GM18909 (cell line): ENCODE measurements around the gene SLC25A41.

Experiments used
- ATAC-seq: cut with Tn5 transposase; IDR thresholded peaks from one replicate; pipeline ENCODE4 v1.9.1; 2021; ENCODE audit warnings: mild to moderate bottlenecking; ENCODE audit not compliant: unreplicated experiment, poor library complexity

Gene SLC25A41

GRCh38 chr19:6381030-6381750 is 52.4 kb downstream of the SLC25A41 start:
- ATAC-seq, result no peak

- ATAC-seq, result no peak
Observed at GRCh38 chr19:6379744-6380143, 53.8 kb downstream of the SLC25A41 start.

- no peak for ATAC-seq
Observed at GRCh38 chr19:6378486-6378885, 55.1 kb downstream of the SLC25A41 start.

GRCh38 chr19:6378041-6378440 is 55.5 kb downstream of the SLC25A41 start:
- no peak for ATAC-seq

- ATAC-seq, result no peak
Observed at GRCh38 chr19:6376512-6377190, 56.9 kb downstream of the SLC25A41 start.
